Psoas muscle (tissue), 8 donors: ENCODE results near the gene RNU7-1. TPM values are rescaled to one million over a fixed set of nuclear protein-coding genes. Genes with fewer than 3 reads are reported as not detected.
A peak's percentile ranks its signal among the peaks of the same experiment; 100 is the strongest.

Experiments used
- ATAC-seq, 4 donors: fragments of 200-7000 bp; cut with Tn5 transposase; one replicate each; pipeline ENCODE4 v1.9.1; 2020; ENCODE audit warnings: moderate library complexity in 3 of 4, mild to moderate bottlenecking in 2 of 4
- DNase-seq, 2 donors: peaks; one replicate each; pipeline ENCODE4 v3.0.0-alpha.2; 2020
- H3K27ac ChIP-seq: fragments of 200-600 bp; one replicate; pipeline ENCODE4 v1.8.0; 2022
- H3K27me3 ChIP-seq, 3 donors: fragments of 200-600 bp in 1 of 3; one replicate each; pipeline versions ENCODE4 v1.6.1 to v1.8.0; 2013 to 2022; ENCODE audit warnings: low read length in 2 of 3, mild to moderate bottlenecking in 2 of 3, moderate library complexity in 1 of 3; ENCODE audit not compliant: insufficient read depth in 3 of 3
- H3K36me3 ChIP-seq, 2 donors: fragments of 200-600 bp in 1 of 2; one replicate each; pipeline versions ENCODE4 v1.6.1 to v1.8.0; 2013 to 2022; ENCODE audit warnings: low read depth in 1 of 2, mild to moderate bottlenecking in 1 of 2, moderate library complexity in 1 of 2; ENCODE audit not compliant: insufficient read depth in 1 of 2
- H3K4me1 ChIP-seq: fragments of 200-600 bp; one replicate; pipeline ENCODE4 v1.8.0; 2022
- H3K4me3 ChIP-seq: fragments of 200-600 bp; one replicate; pipeline ENCODE4 v1.8.0; 2022; ENCODE audit warnings: mild to moderate bottlenecking
- H3K9me3 ChIP-seq: fragments of 200-600 bp; one replicate; pipeline ENCODE4 v1.8.0; 2022
- WGBS, 3 donors: extraction: QIAGEN DNeasy Blood & Tissue Kit; methylation state at CpG; one replicate each; pipeline versions ENCODE4 v1.1.6 to v1.1.7; 2013; 5-methylcytosine and 5-hydroxymethylcytosine counted together
- intact Hi-C, 2 donors: fragments of 100-400 bp; cut with DNase I; formaldehyde crosslinking; loops; one replicate each; pipeline versions ENCODE4 v1.11.0 to v1.14.2; 2022
- polyA plus RNA-seq, 3 donors: library from polyadenylated mRNA; stranded (reverse); fragments of 200-250 nt; gene quantifications; one replicate each; pipeline ENCODE4 v1.2.3, GENCODE V29; 2013
- total RNA-seq, 4 donors: library from RNA; stranded (reverse); fragmentation: NEBNext Ultra II Directional in 2 of 4; extraction: Animal tissue kit (Norgen Biotek cat#: 25700) in 2 of 4; gene quantifications; one replicate each; pipeline versions ENCODE4 v1.2.1 to v1.2.4, GENCODE V29; 2021 to 2023
- TF ChIP-seq, protein P1 (sequence below): fragments of 200-600 bp; IDR thresholded peaks from one replicate; pipeline ENCODE4 v1.8.0; 2022; ENCODE audit warnings: antibody characterized with exemption
- donor health status: healthy with polysubstance abuse.
- donor health status: DM: no; HTN: no; CAD: no; lungs with moderate emphysema.
- donor health status: Bipolar disorder and iron deficiency.
- donor health status: healthy.
- donor health status: DM: yes; HTN: yes; CAD: no.
- donor health status: DM: no; HTN: no; CAD: no.
- donor health status: DM: no; HTN: no; CAD: no.
- donor health status: DM: yes; HTN: yes; CAD: no.

The RNU7-1 gene
- total and polyA plus RNA-seq, 7 donors, result not detected

GRCh38 chr12:6957741-6958608 is 14.4 kb downstream of the RNU7-1 start:
- TF ChIP-seq, protein P1, sequence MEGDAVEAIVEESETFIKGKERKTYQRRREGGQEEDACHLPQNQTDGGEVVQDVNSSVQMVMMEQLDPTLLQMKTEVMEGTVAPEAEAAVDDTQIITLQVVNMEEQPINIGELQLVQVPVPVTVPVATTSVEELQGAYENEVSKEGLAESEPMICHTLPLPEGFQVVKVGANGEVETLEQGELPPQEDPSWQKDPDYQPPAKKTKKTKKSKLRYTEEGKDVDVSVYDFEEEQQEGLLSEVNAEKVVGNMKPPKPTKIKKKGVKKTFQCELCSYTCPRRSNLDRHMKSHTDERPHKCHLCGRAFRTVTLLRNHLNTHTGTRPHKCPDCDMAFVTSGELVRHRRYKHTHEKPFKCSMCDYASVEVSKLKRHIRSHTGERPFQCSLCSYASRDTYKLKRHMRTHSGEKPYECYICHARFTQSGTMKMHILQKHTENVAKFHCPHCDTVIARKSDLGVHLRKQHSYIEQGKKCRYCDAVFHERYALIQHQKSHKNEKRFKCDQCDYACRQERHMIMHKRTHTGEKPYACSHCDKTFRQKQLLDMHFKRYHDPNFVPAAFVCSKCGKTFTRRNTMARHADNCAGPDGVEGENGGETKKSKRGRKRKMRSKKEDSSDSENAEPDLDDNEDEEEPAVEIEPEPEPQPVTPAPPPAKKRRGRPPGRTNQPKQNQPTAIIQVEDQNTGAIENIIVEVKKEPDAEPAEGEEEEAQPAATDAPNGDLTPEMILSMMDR, result no peak
- no peak overlapping the region for H3K4me3 ChIP-seq

DNA sequence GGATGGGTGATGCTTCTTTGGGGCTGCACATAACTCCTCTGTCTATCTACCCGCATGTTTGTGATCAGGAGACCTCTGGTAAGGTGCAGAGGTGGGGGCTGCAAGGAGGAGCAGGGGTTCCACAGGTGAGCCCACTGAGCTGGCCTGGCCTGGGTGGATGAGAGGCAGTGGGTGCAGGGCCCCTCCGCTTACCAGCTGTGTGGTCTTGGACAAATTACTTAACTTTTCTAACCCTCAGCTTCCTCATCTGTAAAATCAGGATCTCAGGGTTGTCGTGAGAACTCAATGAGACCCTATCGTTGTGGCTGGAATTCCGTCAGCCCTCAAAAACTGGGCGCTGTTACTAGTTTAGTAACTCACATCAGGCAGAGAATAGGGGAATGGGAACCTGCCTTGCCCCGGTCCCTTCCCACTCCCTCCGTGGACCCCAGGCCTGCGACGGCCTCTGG is 15.0 kb downstream of the RNU7-1 start:
- intact Hi-C loops, result no loop called here
- WGBS, 3 donors, result 57 to 71% (median 66%) methylated on average over 10 of the region's 10 CpGs

More at GRCh38 chr12:6957741-6958608, 14.4 kb downstream of the RNU7-1 start:
- Histone ChIP-seq H3K27me3 (no peaks in the 10 kb centered on the region), H3K27ac (peak overlapping the region; percentile 53), H3K4me1 (peaks cover 10% of the 10 kb centered on the region), H3K36me3 (no peaks in the 10 kb centered on the region), H3K9me3 (no peaks in the 10 kb centered on the region)
- ATAC-seq, result no peak
- WGBS, 3 donors, result 85 to 89% (median 86%) methylated on average over 28 of the region's 28 CpGs
- peak in 1 of 2 donors; percentile 45 for DNase-seq
- intact Hi-C loops, result no loop called here

DNA sequence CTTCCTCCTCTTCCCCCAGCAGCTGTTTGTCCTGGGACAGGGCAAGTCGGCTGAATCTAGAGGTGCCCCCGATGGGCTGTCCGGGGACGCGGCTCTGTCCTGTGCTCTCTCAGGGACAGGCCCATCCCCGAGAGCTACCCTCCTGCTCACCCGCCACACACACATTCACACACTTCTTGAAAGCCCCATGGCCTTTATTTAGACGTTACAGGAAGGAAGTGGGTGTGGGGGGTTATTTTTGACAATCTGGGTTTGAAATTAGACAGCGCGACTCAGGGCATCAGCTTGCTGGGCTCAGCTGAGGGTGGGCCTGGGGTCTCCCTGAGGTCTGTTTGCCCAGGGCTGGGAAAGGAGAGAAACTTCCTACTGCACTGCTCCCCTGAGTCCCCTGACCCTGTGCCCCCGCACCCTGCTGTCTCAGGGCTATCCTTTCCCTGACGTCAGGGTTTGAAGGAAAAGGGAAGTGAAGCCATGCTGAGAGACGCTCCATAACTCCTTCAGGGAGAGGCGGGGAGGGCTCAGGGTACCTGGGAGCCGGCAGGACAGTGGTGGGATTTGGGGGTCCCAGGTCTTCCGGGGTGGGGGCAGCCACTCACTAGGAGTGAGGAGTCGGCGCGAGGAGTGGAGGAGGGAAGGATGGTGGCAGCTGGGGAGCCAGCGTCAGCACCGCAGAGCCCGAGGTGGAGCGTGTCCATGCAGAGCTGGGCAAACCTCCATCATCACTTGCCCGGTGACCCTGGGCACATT is 15.6 kb downstream of the RNU7-1 start:
- 58 to 60% (median 60%) methylated on average over 21 to 24 of the region's 24 CpGs for WGBS, 3 donors
- no peak for ATAC-seq
- H3K36me3 ChIP-seq, result no peaks in the 10 kb centered on the region
- intact Hi-C loops, result no loop called here
- H3K4me3 ChIP-seq, result no peak overlapping the region
- DNase-seq, result peak; percentile 30 to 63
- H3K27me3 ChIP-seq, result no peaks in the 10 kb centered on the region
- H3K4me1 ChIP-seq, result peaks cover 10% of the 10 kb centered on the region
- H3K9me3 ChIP-seq, result no peaks in the 10 kb centered on the region
- H3K27ac ChIP-seq, result peak overlapping the region; percentile 53
- TF ChIP-seq, protein P1, result no peak

More for the DNA sequence above, 15.0 kb downstream of the RNU7-1 start:
- Histone ChIP-seq H3K36me3 (no peaks in the 10 kb centered on the region), H3K27me3 (no peaks in the 10 kb centered on the region), H3K9me3 (no peaks in the 10 kb centered on the region), H3K27ac (peak overlapping the region; percentile 53), H3K4me1 (peaks cover 10% of the 10 kb centered on the region), H3K4me3 (no peak overlapping the region)
- TF ChIP-seq, protein P1, result no peak
- DNase-seq (peak in 1 of 2 donors; percentile 39), ATAC-seq (no peak)

GRCh38 chr12:6959805-6960592 is 16.4 kb downstream of the RNU7-1 start:
- intact Hi-C loops, result loop anchor here (2.0 to 5.0 kb wide), 2 partner anchors 15 to 38 kb away; partner anchors contain the start of gene C12orf57 (in 1 of the 2)
- ATAC-seq (no peak), DNase-seq (peak in 1 of 2 donors; percentile 50)
- peak overlapping the region; percentile 53 for H3K27ac ChIP-seq
- peaks cover 0 to 3% of the 10 kb centered on the region in 2 donors for H3K36me3 ChIP-seq
- TF ChIP-seq, protein P1, result no peak
- no peaks in the 10 kb centered on the region for H3K9me3 ChIP-seq
- 86 to 90% (median 90%) methylated on average over 24 to 26 of the region's 26 CpGs for WGBS, 3 donors
- peaks cover 14% of the 10 kb centered on the region for H3K4me1 ChIP-seq
- no peaks in the 10 kb centered on the region for H3K27me3 ChIP-seq
- H3K4me3 ChIP-seq, result no peak overlapping the region
